SU-DHL-6 (cell line): ENCODE data around the gene CEP170.
A peak's percentile ranks its signal among the peaks of the same experiment; 100 is the strongest.

ENCODE experiments used
- H2AFZ ChIP-seq: fragments of 200-600 bp; sonication (generic); 2 replicates; pipeline ENCODE4 v1.6.1; 2014; ENCODE audit warnings: low read depth, mild to moderate bottlenecking, moderate library complexity, mixed read lengths, antibody characterized with exemption, low read length; ENCODE audit not compliant: severe bottlenecking
- H3F3A ChIP-seq: fragments of 200-600 bp; shearing (Covaris generic); 2 replicates; pipeline ENCODE4 v1.6.0; 2016; ENCODE audit warnings: antibody characterized with exemption, mild to moderate bottlenecking; ENCODE audit not compliant: insufficient read depth
- H3K27ac ChIP-seq: fragments of 200-600 bp; sonication (generic); 2 replicates; pipeline ENCODE4 v1.5.1; 2016; ENCODE audit warnings: low read depth, mild to moderate bottlenecking, low read length, moderate library complexity, mixed read lengths
- H3K27me3 ChIP-seq: fragments of 200-600 bp; sonication (generic), shearing (Covaris generic); 2 replicates; pipeline ENCODE4 v1.6.0; 2014; ENCODE audit warnings: mild to moderate bottlenecking, low read length
- H3K36me3 ChIP-seq: fragments of 200-600 bp; sonication (generic); 2 replicates; pipeline ENCODE4 v1.6.1; 2014; ENCODE audit warnings: mild to moderate bottlenecking, low read length, mixed read lengths
- H3K4me2 ChIP-seq: fragments of 300-600, 200-600 bp; shearing (Covaris generic), sonication (generic); 2 replicates; pipeline ENCODE4 v1.6.0; 2014; ENCODE audit warnings: low read length, low read depth, mild to moderate bottlenecking; ENCODE audit not compliant: poor library complexity, severe bottlenecking
- H3K4me3 ChIP-seq: fragments of 200-600 bp; sonication (generic); 2 replicates; pipeline ENCODE4 v1.5.1; 2014; ENCODE audit warnings: antibody characterized with exemption, low read length, mild to moderate bottlenecking, mixed read lengths; ENCODE audit not compliant: insufficient read depth, poor library complexity, severe bottlenecking
- H3K79me2 ChIP-seq: fragments of 200-600 bp; sonication (generic); 2 replicates; pipeline ENCODE4 v1.6.1; 2014; ENCODE audit warnings: mild to moderate bottlenecking, low read length, moderate library complexity; ENCODE audit not compliant: insufficient read depth
- H3K9ac ChIP-seq: fragments of 200-600 bp; sonication (generic); 2 replicates; pipeline ENCODE4 v1.7.0; 2014; ENCODE audit warnings: mild to moderate bottlenecking, low read length
- H3K9me2 ChIP-seq: fragments of 200-600 bp; sonication (generic); replicated peaks from 2 replicates; pipeline ENCODE4 v1.6.1; 2014; ENCODE audit warnings: low read length; ENCODE audit not compliant: insufficient read depth
- H3K9me3 ChIP-seq: fragments of 200-600 bp; sonication (generic); 2 replicates; pipeline ENCODE4 v1.6.1; 2014; ENCODE audit warnings: low read length, mixed read lengths; ENCODE audit not compliant: insufficient read depth
- H4K20me1 ChIP-seq: fragments of 200-600 bp; sonication (generic); 2 replicates; pipeline ENCODE4 v1.6.1; 2014; ENCODE audit warnings: low read depth, mild to moderate bottlenecking, antibody characterized with exemption, low read length, moderate library complexity, mixed read lengths
- EZH2phosphoT487 ChIP-seq: fragments of 200-600 bp; sonication (generic), shearing (Covaris generic); conservative IDR thresholded peaks from 2 replicates; pipeline ENCODE4 v1.6.1; 2018; ENCODE audit warnings: mild to moderate bottlenecking, antibody characterized with exemption, low read length, moderate library complexity, mixed read lengths
- TF ChIP-seq, protein P1 (sequence below): fragments of 200-600 bp; sonication (generic); IDR thresholded peaks from one replicate; pipeline ENCODE4 v1.5.1; 2017; ENCODE audit warnings: antibody characterized with exemption, mild to moderate bottlenecking, low read length, moderate library complexity; ENCODE audit not compliant: insufficient read depth, poor library complexity, severe bottlenecking

Gene CEP170

DNA sequence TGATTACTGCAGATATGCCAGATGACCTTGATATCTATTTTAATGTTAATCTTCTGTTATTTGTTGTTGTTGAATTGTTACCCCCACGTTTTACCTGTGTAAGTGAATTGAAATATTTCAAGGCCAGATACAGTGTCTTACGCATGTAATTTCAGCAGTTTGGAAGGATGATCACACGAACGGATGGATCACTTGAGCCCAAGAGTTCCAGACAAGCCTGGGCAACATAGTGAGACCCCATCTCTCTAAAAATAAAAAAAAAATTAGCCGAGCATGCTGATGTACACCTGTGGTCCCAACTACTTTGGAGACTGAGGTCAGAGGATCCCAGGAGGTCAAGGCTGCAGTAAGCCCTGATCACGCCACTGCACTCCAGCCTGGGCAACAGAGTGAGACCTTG is 33.0 kb upstream of the CEP170 start:
- H3K27ac ChIP-seq, result peak overlapping the region; percentile 41
- H3K9ac ChIP-seq, result no peak overlapping the region
- no peak overlapping the region for H2AFZ ChIP-seq
- H3K27me3 ChIP-seq, result no peaks in the 10 kb centered on the region
- TF ChIP-seq, protein P1, sequence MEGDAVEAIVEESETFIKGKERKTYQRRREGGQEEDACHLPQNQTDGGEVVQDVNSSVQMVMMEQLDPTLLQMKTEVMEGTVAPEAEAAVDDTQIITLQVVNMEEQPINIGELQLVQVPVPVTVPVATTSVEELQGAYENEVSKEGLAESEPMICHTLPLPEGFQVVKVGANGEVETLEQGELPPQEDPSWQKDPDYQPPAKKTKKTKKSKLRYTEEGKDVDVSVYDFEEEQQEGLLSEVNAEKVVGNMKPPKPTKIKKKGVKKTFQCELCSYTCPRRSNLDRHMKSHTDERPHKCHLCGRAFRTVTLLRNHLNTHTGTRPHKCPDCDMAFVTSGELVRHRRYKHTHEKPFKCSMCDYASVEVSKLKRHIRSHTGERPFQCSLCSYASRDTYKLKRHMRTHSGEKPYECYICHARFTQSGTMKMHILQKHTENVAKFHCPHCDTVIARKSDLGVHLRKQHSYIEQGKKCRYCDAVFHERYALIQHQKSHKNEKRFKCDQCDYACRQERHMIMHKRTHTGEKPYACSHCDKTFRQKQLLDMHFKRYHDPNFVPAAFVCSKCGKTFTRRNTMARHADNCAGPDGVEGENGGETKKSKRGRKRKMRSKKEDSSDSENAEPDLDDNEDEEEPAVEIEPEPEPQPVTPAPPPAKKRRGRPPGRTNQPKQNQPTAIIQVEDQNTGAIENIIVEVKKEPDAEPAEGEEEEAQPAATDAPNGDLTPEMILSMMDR, result no peak
- no peak for TF ChIP-seq EZH2phosphoT487
- 0 out of 2 replicates have a peak, but pooled peaks cover 13% of the 10 kb centered on the region for H3K36me3 ChIP-seq
- no peaks in the 10 kb centered on the region for H3F3A ChIP-seq
- H3K9me3 ChIP-seq, result no peaks in the 10 kb centered on the region
- H3K4me3 ChIP-seq, result no peak overlapping the region
- H3K79me2 ChIP-seq, result no peaks in the 10 kb centered on the region
- H3K4me2 ChIP-seq, result peak overlapping the region; percentile 25
- no peaks in the 10 kb centered on the region for H4K20me1 ChIP-seq
- no peaks in the 10 kb centered on the region for H3K9me2 ChIP-seq

- no peaks in the 10 kb centered on the region for H3K9me3 ChIP-seq
- TF ChIP-seq, protein P1, result no peak
- TF ChIP-seq EZH2phosphoT487, result no peak
- H3K27me3 ChIP-seq, result no peaks in the 10 kb centered on the region
- peak overlapping the region; percentile 41 for H3K27ac ChIP-seq
- no peak overlapping the region for H3K9ac ChIP-seq
- H3K79me2 ChIP-seq, result no peaks in the 10 kb centered on the region
- no peak overlapping the region for H3K4me3 ChIP-seq
- peak overlapping the region; percentile 1 for H2AFZ ChIP-seq
- H3K9me2 ChIP-seq, result no peaks in the 10 kb centered on the region
- H4K20me1 ChIP-seq, result no peaks in the 10 kb centered on the region
- H3F3A ChIP-seq, result no peaks in the 10 kb centered on the region
- peak overlapping the region; percentile 25 for H3K4me2 ChIP-seq
- 0 out of 2 replicates have a peak, but pooled peaks cover 9% of the 10 kb centered on the region for H3K36me3 ChIP-seq
Measured at GRCh38 chr1:243287652-243288051, 32.6 kb upstream of the CEP170 start.

DNA sequence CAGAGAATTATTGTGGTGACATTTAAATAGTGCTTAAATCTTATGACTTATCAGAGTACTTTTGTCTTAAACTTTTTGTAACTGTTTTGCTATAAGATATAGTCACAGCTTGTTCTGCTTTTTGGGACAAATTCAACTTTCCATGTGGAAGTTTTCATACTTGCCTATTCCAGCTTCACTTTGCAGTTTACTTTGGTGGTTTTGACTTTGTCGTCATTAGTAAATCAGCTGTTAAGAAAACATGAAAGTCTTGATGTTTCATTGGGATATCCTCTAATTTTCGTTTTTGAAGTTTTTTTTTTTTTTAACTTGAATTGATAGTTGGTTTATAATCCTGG is 32.0 kb upstream of the CEP170 start:
- H3K9me3 ChIP-seq, result no peaks in the 10 kb centered on the region
- no peaks in the 10 kb centered on the region for H3K79me2 ChIP-seq
- no peaks in the 10 kb centered on the region for H4K20me1 ChIP-seq
- no peak overlapping the region for H2AFZ ChIP-seq
- no peak overlapping the region for H3K9ac ChIP-seq
- no peaks in the 10 kb centered on the region for H3F3A ChIP-seq
- peak overlapping the region; percentile 41; the same call in 1 of the 2 replicates for H3K27ac ChIP-seq
- no peak overlapping the region for H3K4me2 ChIP-seq
- 0 out of 2 replicates have a peak, but pooled peaks cover 11% of the 10 kb centered on the region for H3K36me3 ChIP-seq
- H3K27me3 ChIP-seq, result no peaks in the 10 kb centered on the region
- no peak for TF ChIP-seq EZH2phosphoT487
- TF ChIP-seq, protein P1, result no peak
- H3K4me3 ChIP-seq, result no peak overlapping the region
- H3K9me2 ChIP-seq, result no peaks in the 10 kb centered on the region
